HepG2 (cell line): ENCODE results near the gene BSG. TPM values are rescaled to one million over a fixed set of nuclear protein-coding genes. Genes with fewer than 3 reads are reported as not detected.

Experiments
- CEBPG ChIP-seq: IDR thresholded peaks from 2 replicates; pipeline ENCODE4 v1.6.1; 2016
- CENPBD1 ChIP-seq: sonication (generic); formaldehyde crosslinking; IDR thresholded peaks from 2 replicates; pipeline ENCODE4 v1.8.0; 2022; ENCODE audit warnings: missing genetic modification reagents, low read depth, mild to moderate bottlenecking, borderline replicate concordance
- ESRRA ChIP-seq: sonication (generic); formaldehyde crosslinking; IDR thresholded peaks from 2 replicates; pipeline ENCODE4 v1.5.1; 2020; ENCODE audit warnings: mild to moderate bottlenecking, low read depth, missing genetic modification reagents
- HNRNPUL1 ChIP-seq: fragments of 200-400 bp; formaldehyde crosslinking; IDR thresholded peaks from 2 replicates; pipeline ENCODE4 v1.6.1; 2017; ENCODE audit warnings: low read depth, mild to moderate bottlenecking, low read length, moderate library complexity
- HOXA7 ChIP-seq: sonication (generic); formaldehyde crosslinking; IDR thresholded peaks from 2 replicates; pipeline ENCODE4 v1.8.1; 2022; ENCODE audit warnings: mild to moderate bottlenecking, missing genetic modification reagents, moderate library complexity
- IKZF5 ChIP-seq: IDR thresholded peaks from 2 replicates; pipeline ENCODE4 v1.6.1; 2018; ENCODE audit warnings: missing genetic modification reagents, mild to moderate bottlenecking, missing compliant biosample characterization
- KDM5B ChIP-seq: sonication (generic); formaldehyde crosslinking; IDR thresholded peaks from 2 replicates; pipeline ENCODE4 v1.4.0; 2020; ENCODE audit warnings: missing genetic modification reagents, mild to moderate bottlenecking, borderline replicate concordance
- KMT2B ChIP-seq: IDR thresholded peaks from 2 replicates; pipeline ENCODE4 v1.6.1; 2016; ENCODE audit warnings: missing genetic modification reagents, missing compliant biosample characterization
- MAFK ChIP-seq, 2 experiments: IDR thresholded peaks in 1 of 2; conservative IDR thresholded peaks in 1 of 2; 2 replicates each; pipeline ENCODE4 v1.6.1; 2011; ENCODE audit warnings: improper control_type of control experiment in 2 of 2, low read length in 2 of 2
- MAX ChIP-seq: IDR thresholded peaks from 2 replicates; pipeline ENCODE4 v1.6.1; 2012; ENCODE audit warnings: inconsistent platforms
- MIXL1 ChIP-seq: IDR thresholded peaks from 2 replicates; pipeline ENCODE4 v1.6.1; 2016
- NCOA2 ChIP-seq: sonication (generic); formaldehyde crosslinking; IDR thresholded peaks from 2 replicates; pipeline ENCODE4 v1.8.0; 2022; ENCODE audit warnings: inconsistent platforms
- PBX2 ChIP-seq: IDR thresholded peaks from 2 replicates; pipeline ENCODE4 v1.6.1; 2016; ENCODE audit warnings: control low read depth
- POLR2A ChIP-seq, 2 experiments: IDR thresholded peaks; 2 replicates each; pipeline ENCODE4 v1.6.1; 2011; ENCODE audit warnings: low read depth in 2 of 2, low read length in 2 of 2, mild to moderate bottlenecking in 1 of 2, moderate library complexity in 1 of 2; ENCODE audit not compliant: insufficient read depth in 1 of 2
- RBFOX2 ChIP-seq: fragments of 200-400 bp; formaldehyde crosslinking; IDR thresholded peaks from 2 replicates; pipeline ENCODE4 v1.6.1; 2017; ENCODE audit warnings: low read depth, mild to moderate bottlenecking, low read length
- RFX5 ChIP-seq: IDR thresholded peaks from 2 replicates; pipeline ENCODE4 v1.6.1; 2011; ENCODE audit warnings: low read depth, low read length, improper control_type of control experiment
- SALL1 ChIP-seq: sonication (generic); formaldehyde crosslinking; IDR thresholded peaks from 2 replicates; pipeline ENCODE4 v1.8.0; 2022; ENCODE audit warnings: mild to moderate bottlenecking, missing genetic modification reagents
- SMYD3 ChIP-seq: sonication (generic); formaldehyde crosslinking; IDR thresholded peaks from 2 replicates; pipeline ENCODE4 v1.8.1; 2023; ENCODE audit warnings: mild to moderate bottlenecking, missing genetic modification reagents
- SOX6 ChIP-seq, 2 experiments: fragments of 450-650 bp in 1 of 2; sonication (generic) in 1 of 2; formaldehyde crosslinking in 1 of 2; IDR thresholded peaks; 2 replicates each; pipeline versions ENCODE4 v1.4.0 to v1.6.1; 2017 to 2020; ENCODE audit warnings: antibody characterized with exemption in 1 of 2, mild to moderate bottlenecking in 1 of 2, missing genetic modification reagents in 1 of 2
- TBL1XR1 ChIP-seq: fragments of 150-350 bp; IDR thresholded peaks from 2 replicates; pipeline ENCODE4 v1.6.1; 2014; ENCODE audit warnings: borderline replicate concordance, low read length; ENCODE audit not compliant: partially characterized antibody
- ZBTB25 ChIP-seq: IDR thresholded peaks from 2 replicates; pipeline ENCODE4 v1.6.1; 2018; ENCODE audit warnings: missing genetic modification reagents
- ZBTB3 ChIP-seq: sonication (generic); formaldehyde crosslinking; IDR thresholded peaks from 2 replicates; pipeline ENCODE4 v1.4.0; 2020; ENCODE audit warnings: low read depth, mild to moderate bottlenecking, moderate library complexity, missing genetic modification reagents, borderline replicate concordance
- ZNF136 ChIP-seq: sonication (generic); formaldehyde crosslinking; IDR thresholded peaks from 2 replicates; pipeline ENCODE4 v1.8.1; 2022; ENCODE audit warnings: low read depth, mild to moderate bottlenecking, moderate library complexity, missing genetic modification reagents
- ZNF317 ChIP-seq: sonication (generic); formaldehyde crosslinking; IDR thresholded peaks from 2 replicates; pipeline ENCODE4 v1.5.0; 2020; ENCODE audit warnings: mild to moderate bottlenecking, missing genetic modification reagents
- ZNF619 ChIP-seq: sonication (generic); formaldehyde crosslinking; IDR thresholded peaks from 2 replicates; pipeline ENCODE4 v1.4.0; 2020; ENCODE audit warnings: mild to moderate bottlenecking, missing genetic modification reagents
- polyA plus RNA-seq, 8 experiments: library from polyadenylated mRNA; depleted of rRNA in 3 of 8; stranded (reverse) in 7 of 8; unstranded in 1 of 8; fragments of >200 nt; fragmentation: Illumina TruSeq in 4 of 8; extraction: Trizol in 4 of 8; gene quantifications; 2 replicates each; pipeline versions ENCODE4 v1.2.1 to v1.2.3, GENCODE V29; 2011 to 2016; ENCODE audit warnings: low read depth in 4 of 8, missing spikeins in 1 of 8, mixed read lengths in 1 of 8; ENCODE audit not compliant: insufficient read depth in 1 of 8
- total RNA-seq, 5 experiments: library from RNA; depleted of rRNA; stranded (reverse); fragments of >200 nt; fragmentation: Illumina TruSeq; extraction: Trizol; gene quantifications; 2 replicates each; pipeline ENCODE4 v1.2.3, GENCODE V29; 2016; ENCODE audit warnings: low read depth in 1 of 5

Gene BSG
- total and polyA plus RNA-seq, 2 of the 13 experiments (the other 11 are each of a cell fraction or from before 2014, with no cell fraction given): 309 to 754 TPM

GRCh38 chr19:531009-531752 is 41.2 kb upstream of the BSG start (continued):
- TF ChIP-seq MAFK (conservative IDR thresholded peaks at IDR 0.05 in 1 of 2, IDR thresholded peaks at IDR 0.05 in 1 of 2; ENCODE audit: low read length in 2 of 2): no peak
- TF ChIP-seq PBX2 (CRISPR knock-in tag): no peak
- TF ChIP-seq KMT2B (CRISPR knock-in tag): peak; percentile 54; the same call in 1 of the 2 replicates
- TF ChIP-seq POLR2A (IDR thresholded peaks at IDR 0.05; ENCODE audit: insufficient read depth in 1 of 2, low read depth in 2 of 2, low read length in 2 of 2): peak; percentile 39 to 78
- no peak for TF ChIP-seq HNRNPUL1
- TF ChIP-seq ZBTB3: no peak
- TF ChIP-seq MAX: peak; percentile 90
- TF ChIP-seq RFX5: no peak
- TF ChIP-seq ZNF317 (CRISPR knock-in tag): no peak
- no peak for TF ChIP-seq SOX6 (IDR thresholded peaks at IDR 0.05)
- TF ChIP-seq SOX6 (CRISPR knock-in tag; IDR thresholded peaks at IDR 0.05): no peak; the same call in 1 of the 2 replicates
- no peak for TF ChIP-seq SMYD3 (CRISPR knock-in tag)
- no peak; the same call in 1 of the 2 replicates for TF ChIP-seq ESRRA
- no peak for TF ChIP-seq TBL1XR1
- no peak; the same call in 1 of the 2 replicates for TF ChIP-seq CENPBD1 (CRISPR knock-in tag)
- TF ChIP-seq MIXL1 (CRISPR knock-in tag): no peak
- TF ChIP-seq ZNF619: peak; percentile 87; the same call in 1 of the 2 replicates
- no peak for TF ChIP-seq KDM5B (CRISPR knock-in tag)
- no peak for TF ChIP-seq HOXA7
- TF ChIP-seq ZBTB25 (CRISPR knock-in tag): peak; percentile 84; the same call in 1 of the 2 replicates
- no peak for TF ChIP-seq CEBPG (CRISPR knock-in tag)
- no peak for TF ChIP-seq NCOA2 (CRISPR knock-in tag)
- TF ChIP-seq RBFOX2: peak; percentile 91
- TF ChIP-seq SALL1: peak; percentile 70
- no peak for TF ChIP-seq IKZF5 (CRISPR knock-in tag)
- no peak for TF ChIP-seq ZNF136 (CRISPR knock-in tag)
